Hematopoietic multipotent progenitor cell treated with erythropoietin and hydrocortisone succinate and interleukin-3 and kit ligand, for 15 days (in vitro differentiated cells): Measurements from ENCODE around the gene HMGCL.
"Not testable (repeated sequence)": the region's sequence is repeated elsewhere in the genome, so short reads cannot be mapped to it uniquely, and the experiment has no call there.

Experiments used
- DNase-seq: peaks from one replicate; pipeline ENCODE4 v3.0.0-alpha.2; 2015; ENCODE audit warnings: low spot score

The HMGCL gene

DNA sequence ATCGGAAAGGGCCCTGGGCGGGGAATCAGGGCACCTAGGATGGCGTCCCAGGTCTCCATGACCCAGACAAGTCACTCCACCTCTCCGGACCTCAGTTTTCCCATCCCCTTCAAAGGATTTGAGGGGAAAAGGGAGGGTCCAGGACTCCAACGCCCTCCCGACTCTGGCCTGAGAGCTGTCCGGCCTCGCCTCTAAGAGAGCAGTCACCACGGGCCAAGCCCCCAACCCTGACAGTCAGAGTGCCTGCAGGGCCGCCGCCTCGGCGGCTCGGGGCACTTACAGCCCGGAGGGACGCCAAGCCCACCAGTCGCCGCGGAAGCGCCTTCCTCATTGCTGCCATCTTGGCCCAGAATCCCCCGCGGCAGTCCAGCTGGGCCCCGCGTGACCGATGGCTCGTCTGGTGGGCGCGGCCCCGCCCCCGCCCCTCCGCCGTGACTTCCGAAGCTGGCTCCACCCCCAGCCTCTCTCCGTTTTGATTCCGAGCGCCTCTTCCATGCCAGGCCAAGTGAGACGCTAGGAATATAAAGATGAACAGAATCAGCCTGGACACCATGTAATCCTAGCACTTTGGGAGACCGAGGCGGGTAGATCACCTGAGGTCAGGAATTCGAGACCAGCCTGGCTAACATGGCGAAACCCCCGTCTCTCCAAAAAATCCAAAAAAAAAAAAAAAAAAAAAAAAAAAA, at the start of gene HMGCL:
Gene HMGCL, minus strand, starts transcription at position 354 of the 686 bp plus-strand sequence. Its CDS starts 14 bp downstream, at position 340.
- DNase-seq = peak; percentile 91

DNA sequence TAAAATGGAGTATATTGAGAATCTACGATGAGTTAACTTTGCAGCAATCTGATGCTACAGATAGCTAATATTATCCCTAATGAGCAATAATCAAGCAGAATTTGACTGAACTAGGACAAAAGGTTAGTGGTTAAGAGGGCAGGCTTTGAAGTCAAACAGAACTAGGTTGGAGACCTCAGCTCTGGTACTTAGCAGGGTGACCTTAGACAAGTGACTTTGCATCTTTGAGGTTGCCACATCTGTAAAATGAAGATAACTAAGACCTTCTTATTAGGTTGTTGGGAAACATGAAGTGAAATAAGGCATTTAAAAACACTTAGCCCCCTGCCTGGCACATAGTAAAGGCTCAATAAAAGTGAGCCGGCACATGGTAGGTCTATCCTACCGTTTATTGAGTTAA, 47.2 kb upstream of the HMGCL start:
- DNase-seq = peak; percentile 77

DNA sequence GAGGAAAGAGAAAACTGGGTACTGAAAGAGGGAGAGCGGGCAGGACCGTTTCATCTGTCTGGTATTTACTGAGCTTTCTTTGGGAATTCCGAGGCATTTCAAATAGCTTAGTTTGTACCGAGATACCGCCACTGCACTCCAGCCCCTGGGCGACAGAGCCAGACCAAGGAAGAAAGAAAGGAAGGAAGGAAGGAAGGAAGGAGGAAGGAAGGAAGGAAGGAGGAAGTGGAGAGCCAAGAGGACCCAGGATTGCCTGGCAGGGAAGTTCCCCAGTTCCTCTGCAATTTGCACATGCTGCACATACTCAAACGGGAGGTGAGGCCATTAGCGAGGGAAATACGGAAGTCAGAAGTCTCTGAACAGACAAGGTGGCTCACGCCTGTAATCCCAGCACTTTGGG, 43.8 kb upstream of the HMGCL start:
- no peak for DNase-seq

DNA sequence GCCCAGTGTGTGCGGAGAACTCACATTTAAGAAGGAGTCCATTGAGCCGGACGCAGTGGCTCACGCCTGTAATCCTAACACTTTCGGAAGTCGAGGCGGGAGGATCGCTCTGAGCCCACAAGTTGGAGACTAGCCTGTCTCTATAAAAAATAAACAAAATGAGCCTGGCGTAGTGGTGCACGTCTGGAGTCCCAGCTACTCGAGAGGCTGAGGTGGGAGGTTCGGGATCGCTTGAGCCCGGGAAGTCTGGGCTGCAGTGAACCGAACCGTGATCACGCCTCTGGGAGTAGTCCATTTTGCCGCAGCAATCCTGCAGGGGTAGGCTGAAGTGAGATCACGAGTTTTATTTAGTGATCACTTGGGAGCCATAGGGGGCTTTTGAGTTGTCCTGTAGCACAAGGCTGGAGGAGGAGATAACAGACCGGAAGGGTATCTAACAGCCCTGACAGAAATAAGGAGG, 43.4 kb upstream of the HMGCL start:
- DNase-seq = peak; percentile 41

- DNase-seq = peak; percentile 97
Observed at GRCh38 chr1:23867895-23868556, 42.8 kb upstream of the HMGCL start, which contains the start of gene FUCA1. Gene FUCA1 (minus strand): TSS chr1:23868290. CDS start chr1:23868286, 4 bp downstream.

DNA sequence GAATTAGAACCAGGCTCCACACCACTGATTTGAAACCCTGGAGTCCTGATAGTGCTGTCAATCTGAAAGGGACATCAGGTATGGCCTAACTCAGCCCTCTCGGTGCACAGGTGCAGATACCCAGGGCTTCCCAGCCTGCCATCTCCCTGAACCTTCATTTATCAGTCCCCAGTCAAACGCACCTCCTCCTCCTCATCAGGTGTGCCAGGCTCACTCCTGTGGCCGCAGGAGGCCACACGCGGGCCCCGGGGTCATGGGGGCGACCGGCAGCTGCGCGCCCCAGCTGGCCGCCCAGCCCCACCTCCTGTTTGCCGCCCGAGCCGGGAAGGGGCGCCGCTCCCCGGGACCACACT, 42.3 kb upstream of the HMGCL start:
- DNase-seq = no peak

- DNase-seq = no peak
Observed at GRCh38 chr1:23865543-23865930, 40.3 kb upstream of the HMGCL start.

DNA sequence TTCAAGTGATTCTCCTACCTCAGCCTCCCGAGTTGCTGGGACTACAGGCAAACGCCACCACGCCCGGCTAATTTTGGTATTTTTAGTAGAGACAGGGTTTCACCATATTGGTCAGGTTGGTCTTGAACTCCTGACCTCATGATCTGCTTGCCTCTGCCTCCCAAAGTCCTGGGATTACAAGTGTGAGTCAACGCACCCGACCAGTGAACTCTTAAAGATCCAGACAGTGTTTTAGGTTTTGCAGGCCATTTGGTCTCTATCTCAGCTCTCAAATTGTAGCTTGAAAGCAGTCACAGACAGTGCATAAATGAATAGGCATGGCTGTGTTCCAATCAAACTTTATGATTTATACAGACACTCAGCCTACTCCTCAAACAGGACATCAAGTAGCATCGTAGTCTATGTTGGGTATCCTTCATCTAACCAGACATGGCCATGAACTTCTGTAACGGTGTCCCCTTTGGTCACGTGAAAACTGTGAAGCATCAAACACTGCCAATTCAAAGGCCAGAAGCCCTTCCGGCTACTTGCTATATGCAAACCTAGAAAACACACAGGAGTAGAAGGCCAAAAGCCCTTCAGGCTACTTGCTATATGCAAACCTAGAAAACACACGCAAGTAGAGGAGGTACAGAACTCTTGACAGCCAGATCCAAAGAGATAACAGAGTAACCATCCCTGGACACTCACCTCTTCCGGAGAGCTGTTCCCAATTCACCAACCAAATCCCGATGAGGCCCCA, 39.7 kb upstream of the HMGCL start:
- no peak for DNase-seq

DNA sequence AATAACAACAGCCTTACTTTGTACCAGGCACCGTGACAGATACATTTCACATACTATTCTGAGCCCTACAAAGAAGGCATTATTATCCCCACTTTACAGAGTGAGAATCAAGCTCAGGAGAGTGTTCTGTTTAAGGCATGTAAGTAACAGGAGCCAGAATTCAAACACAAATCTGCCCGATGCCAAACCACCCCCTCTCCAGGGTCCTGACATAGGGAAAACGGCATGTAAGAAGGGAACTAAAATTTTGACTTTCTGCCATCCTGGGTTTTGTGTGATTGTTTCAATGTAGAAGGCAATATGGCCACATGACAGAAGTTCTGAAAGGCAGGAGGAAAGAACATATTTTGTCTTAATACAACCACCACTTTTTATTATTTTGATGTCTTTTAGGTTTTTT, 37.4 kb upstream of the HMGCL start:
- no peak for DNase-seq

DNA sequence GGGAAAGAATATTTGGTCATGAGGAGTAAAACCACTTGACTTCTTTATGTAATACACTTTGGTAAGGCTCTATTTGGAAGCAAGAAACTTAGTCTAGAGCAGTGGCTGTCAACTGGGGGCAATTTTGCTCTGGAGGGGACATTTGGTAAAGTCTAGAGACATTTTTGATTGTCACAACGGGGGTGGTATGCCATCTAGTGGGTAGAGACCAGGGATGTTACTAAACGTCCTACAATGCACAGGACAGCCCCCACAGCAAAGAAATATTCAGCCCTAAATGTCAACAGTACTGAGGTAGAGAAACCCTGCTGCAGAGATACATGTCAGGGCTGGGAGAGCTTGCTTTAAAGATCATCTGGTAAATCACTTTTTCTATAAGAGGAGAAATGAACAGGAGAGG, 29.3 kb upstream of the HMGCL start:
- DNase-seq = peak; percentile 58

- not testable (repeated sequence) for DNase-seq
Observed at GRCh38 chr1:23853124-23853523, 27.9 kb upstream of the HMGCL start.

- not testable (repeated sequence) for DNase-seq
Observed at GRCh38 chr1:23851406-23851805, 26.2 kb upstream of the HMGCL start.

DNA sequence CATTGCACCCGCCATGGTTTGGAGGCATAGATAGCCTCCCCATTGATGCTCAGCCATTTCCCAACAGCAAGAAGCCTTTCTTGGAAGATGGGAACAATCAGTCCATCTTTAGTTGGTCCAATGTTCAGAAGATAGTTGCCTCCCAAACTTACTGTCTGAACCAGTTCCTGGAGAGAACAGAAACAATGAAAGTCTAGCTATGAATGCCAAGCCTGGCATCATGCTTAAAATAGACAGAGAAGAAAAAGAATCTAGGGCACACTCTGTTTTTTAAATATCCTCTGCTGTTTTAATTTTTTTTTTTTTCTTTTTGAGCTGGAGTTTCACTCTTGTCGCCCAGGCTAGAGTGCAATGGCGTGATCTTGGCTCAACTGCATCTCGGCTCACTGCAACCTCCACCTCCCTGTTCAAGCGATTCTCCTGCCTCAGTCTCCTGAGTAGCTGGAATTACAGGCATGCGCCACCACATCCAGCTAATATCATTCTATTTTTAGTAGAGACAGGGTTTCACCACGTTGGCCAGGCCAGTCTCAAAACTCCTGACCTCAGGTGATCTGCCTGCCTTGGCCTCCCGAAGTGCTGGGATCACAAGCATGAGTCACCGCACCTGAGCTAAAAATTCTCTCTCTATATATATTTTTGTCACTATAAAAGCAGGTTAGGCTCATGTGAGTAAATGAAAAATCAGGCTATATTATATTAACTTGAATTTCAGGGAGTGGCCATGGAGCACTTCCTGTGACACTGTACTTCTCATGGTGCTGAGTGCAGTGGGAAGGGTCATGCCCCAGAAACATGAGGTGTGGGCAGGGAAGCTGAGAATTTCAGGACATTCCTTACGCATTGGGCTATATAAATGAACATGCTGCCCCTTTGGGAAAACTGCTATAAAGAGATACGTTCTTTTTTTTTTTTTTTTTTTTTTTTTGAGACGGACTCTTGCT, 23.7 kb upstream of the HMGCL start:
- DNase-seq = no peak

DNA sequence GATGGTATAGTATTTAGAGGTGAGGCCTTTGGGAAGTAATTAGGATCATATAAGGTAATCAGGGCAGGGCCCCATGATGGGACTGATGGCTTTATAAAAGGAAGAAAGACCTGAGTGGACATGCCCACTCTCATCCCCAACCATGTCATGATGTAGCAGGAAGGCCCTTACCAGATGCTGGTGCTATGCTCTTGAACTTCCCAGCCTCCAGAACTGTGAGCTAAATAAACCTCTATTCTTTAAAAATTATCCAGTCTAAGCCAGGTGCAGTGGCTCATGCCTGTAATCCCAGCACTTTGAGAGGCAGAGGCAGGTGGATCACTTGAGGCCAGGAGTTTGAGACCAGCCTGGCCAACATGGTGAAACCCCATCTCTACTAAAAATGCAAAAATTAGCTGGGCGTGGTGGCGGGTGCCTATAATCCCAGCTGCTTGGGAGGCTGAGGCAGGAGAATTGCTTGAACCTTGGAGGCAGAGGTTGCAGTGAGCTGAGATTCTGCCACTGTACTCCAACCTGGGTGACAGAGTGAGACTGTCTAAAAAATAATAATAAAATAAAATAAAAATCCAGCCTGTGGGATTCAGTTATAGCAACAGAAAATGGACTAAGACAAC, 22.4 kb upstream of the HMGCL start:
- not testable (repeated sequence) for DNase-seq

- DNase-seq = no peak
Observed at GRCh38 chr1:23845163-23845562, 19.9 kb upstream of the HMGCL start.

DNA sequence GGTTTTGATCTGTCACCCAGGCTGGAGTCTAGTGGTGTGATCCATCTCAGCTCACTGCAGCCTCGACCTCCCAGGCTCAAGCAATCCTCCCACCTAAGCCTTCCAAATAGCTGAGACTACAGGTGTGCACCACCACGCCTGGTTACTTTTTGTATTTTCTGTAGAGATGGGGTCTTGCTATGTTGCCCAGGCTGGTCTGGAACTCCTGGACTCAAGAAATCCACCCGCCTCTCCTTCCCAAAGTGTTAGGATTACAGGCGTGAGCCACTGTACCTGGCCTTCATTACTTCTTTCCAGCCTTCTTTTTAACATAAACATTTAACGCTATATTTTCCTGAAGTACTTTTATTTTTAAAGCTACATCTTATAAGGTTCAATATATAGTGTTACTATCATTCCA, 18.4 kb upstream of the HMGCL start:
- no peak for DNase-seq

GRCh38 chr1:23838401-23838866, 13.2 kb upstream of the HMGCL start:
- DNase-seq = peak; percentile 72

- DNase-seq = no peak
Observed at GRCh38 chr1:23837908-23838307, 12.7 kb upstream of the HMGCL start.

- no peak for DNase-seq
Observed at GRCh38 chr1:23836037-23836436, 10.8 kb upstream of the HMGCL start.

DNA sequence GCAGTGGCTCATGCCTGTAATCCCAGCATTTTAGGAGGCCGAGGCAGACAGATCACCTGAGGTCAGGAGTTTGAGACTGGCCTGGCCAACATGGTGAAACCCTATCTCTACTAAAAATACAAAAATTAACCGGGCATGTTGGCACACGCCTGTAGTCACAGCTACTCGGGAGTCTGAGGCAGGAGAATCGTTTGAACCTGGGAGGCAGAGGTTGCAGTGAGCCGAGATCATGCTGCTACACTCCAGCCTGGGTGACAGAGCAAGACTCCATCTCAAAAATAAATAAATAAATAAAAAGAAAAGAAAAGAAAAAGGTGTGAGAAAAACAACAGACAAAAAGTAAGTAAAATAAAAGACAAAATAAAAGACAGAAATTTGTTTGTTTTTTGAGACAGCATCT, 8.9 kb upstream of the HMGCL start:
- DNase-seq = not testable (repeated sequence)

GRCh38 chr1:23827717-23828116, 2.5 kb upstream of the HMGCL start:
- no peak for DNase-seq
